RWPE2 (cell line): Measurements from ENCODE around the gene NECTIN1.

Experiments used
- ATAC-seq: fragments of 200-7000 bp; cut with Tn5 transposase; 3 replicates; pipeline ENCODE4 v1.9.1; 2021; ENCODE audit warnings: low read depth
- DNase-seq: peaks from one replicate; pipeline ENCODE4 v3.0.0-alpha.2; 2020; ENCODE audit warnings: low spot score
- H3K27ac ChIP-seq: fragments of 450-650 bp; 2 replicates; pipeline ENCODE4 v1.5.1; 2017; ENCODE audit warnings: mild to moderate bottlenecking; ENCODE audit not compliant: poor library complexity, severe bottlenecking
- H3K27me3 ChIP-seq: fragments of 250-450 bp; sonication (Bioruptor Pico); 2 replicates; pipeline ENCODE4 v1.5.1; 2021; ENCODE audit warnings: mild to moderate bottlenecking, moderate library complexity; ENCODE audit not compliant: insufficient read depth, poor library complexity, severe bottlenecking
- H3K36me3 ChIP-seq: fragments of 250-450 bp; sonication (Bioruptor Pico); 2 replicates; pipeline ENCODE4 v1.5.1; 2020; ENCODE audit warnings: low read depth, mild to moderate bottlenecking, moderate library complexity
- H3K4me1 ChIP-seq: fragments of 250-450 bp; sonication (Bioruptor Pico); 2 replicates; pipeline ENCODE4 v1.5.1; 2021; ENCODE audit warnings: mild to moderate bottlenecking, moderate library complexity; ENCODE audit not compliant: insufficient read depth, poor library complexity, severe bottlenecking
- H3K4me3 ChIP-seq: fragments of 250-450 bp; sonication (Bioruptor Pico); 2 replicates; pipeline ENCODE4 v1.5.1; 2021; ENCODE audit warnings: mild to moderate bottlenecking, moderate library complexity; ENCODE audit not compliant: severe bottlenecking
- H3K9me3 ChIP-seq: fragments of 250-450 bp; sonication (Bioruptor Pico); 2 replicates; pipeline ENCODE4 v1.5.1; 2021; ENCODE audit warnings: mild to moderate bottlenecking, moderate library complexity; ENCODE audit not compliant: severe bottlenecking
- CTCF ChIP-seq: fragments of 450-650 bp; IDR thresholded peaks from one replicate; pipeline ENCODE4 v1.5.1; 2017; ENCODE audit warnings: mild to moderate bottlenecking, moderate library complexity; ENCODE audit not compliant: poor library complexity, severe bottlenecking

The NECTIN1 gene

GRCh38 chr11:119624102-119624615 is 104.8 kb downstream of the NECTIN1 start:
- Histone ChIP-seq H3K36me3 (no peaks in the 10 kb centered on the region), H3K27ac (no peak overlapping the region), H3K4me3 (no peak overlapping the region), H3K27me3 (no peaks in the 10 kb centered on the region), H3K4me1 (no peaks in the 10 kb centered on the region), H3K9me3 (no peaks in the 10 kb centered on the region)
- ATAC-seq (no peak), DNase-seq (no peak)
- TF ChIP-seq CTCF = peak; percentile 54

- Histone ChIP-seq H3K27me3 (no peaks in the 10 kb centered on the region), H3K4me3 (no peak overlapping the region), H3K27ac (no peak overlapping the region), H3K36me3 (no peaks in the 10 kb centered on the region), H3K4me1 (no peaks in the 10 kb centered on the region), H3K9me3 (no peaks in the 10 kb centered on the region)
- TF ChIP-seq CTCF = no peak
- DNase-seq (no peak), ATAC-seq (no peak)
Measured at GRCh38 chr11:119623682-119624081, 105.3 kb downstream of the NECTIN1 start.

- no peak overlapping the region for H3K27ac ChIP-seq
- H3K27me3 ChIP-seq = no peaks in the 10 kb centered on the region
- ATAC-seq (no peak), DNase-seq (no peak)
- TF ChIP-seq CTCF = no peak
- no peaks in the 10 kb centered on the region for H3K36me3 ChIP-seq
- no peaks in the 10 kb centered on the region for H3K4me1 ChIP-seq
- no peak overlapping the region for H3K4me3 ChIP-seq
- no peaks in the 10 kb centered on the region for H3K9me3 ChIP-seq
Measured at GRCh38 chr11:119622454-119623143, 106.4 kb downstream of the NECTIN1 start.

GRCh38 chr11:119619665-119620064 is 109.3 kb downstream of the NECTIN1 start:
- Histone ChIP-seq H3K4me3 (no peak overlapping the region), H3K4me1 (peaks cover 12% of the 10 kb centered on the region), H3K36me3 (no peaks in the 10 kb centered on the region), H3K9me3 (no peaks in the 10 kb centered on the region), H3K27me3 (no peaks in the 10 kb centered on the region), H3K27ac (no peak overlapping the region)
- no peak for ATAC-seq
- DNase-seq = no peak
- no peak for TF ChIP-seq CTCF
